ENCODE data around the gene ZNF385D. TPM values are rescaled to one million over a fixed set of nuclear protein-coding genes. Genes with fewer than 3 reads are reported as not detected.

Gene ZNF385D
- total RNA-seq, 1 experiment from 2014 or later = 5.9 TPM

DNA sequence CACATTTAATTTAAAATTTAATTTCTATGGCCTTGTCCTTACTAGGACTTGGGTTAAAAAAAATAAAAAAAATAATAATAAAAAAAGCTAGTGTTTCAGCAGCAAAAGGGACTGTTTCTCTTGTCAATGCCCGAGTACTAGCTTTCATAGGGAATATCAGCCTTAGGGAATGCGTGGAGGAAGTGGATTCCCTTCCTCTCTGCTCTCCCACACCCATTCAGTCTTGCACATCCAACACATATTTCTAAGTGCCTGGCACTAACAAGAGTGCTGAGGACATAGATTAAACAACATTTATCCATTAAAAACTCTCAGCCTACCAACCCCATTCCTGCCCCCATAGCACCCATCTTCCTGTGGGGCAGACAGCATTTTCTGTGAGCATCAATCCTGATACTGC lies 6.2 kb downstream of the ZNF385D start:
- H3K9me2 ChIP-seq (replicated peaks; ENCODE audit: low read length) = no peaks in the 10 kb centered on the region
- CTCF ChIA-PET = no interaction called here
- no peaks in the 10 kb centered on the region for H3K36me3 ChIP-seq (ENCODE audit: low read depth, low read length)
- no peak overlapping the region for H3K9ac ChIP-seq (ENCODE audit: low read length)
- peaks cover 61% of the 10 kb centered on the region for H3K79me2 ChIP-seq (ENCODE audit: low read length)
- no peaks in the 10 kb centered on the region for H3K27me3 ChIP-seq (ENCODE audit: low read length)
- no peak overlapping the region for H3K27ac ChIP-seq (ENCODE audit: low read length)
- TF ChIP-seq, protein P1, sequence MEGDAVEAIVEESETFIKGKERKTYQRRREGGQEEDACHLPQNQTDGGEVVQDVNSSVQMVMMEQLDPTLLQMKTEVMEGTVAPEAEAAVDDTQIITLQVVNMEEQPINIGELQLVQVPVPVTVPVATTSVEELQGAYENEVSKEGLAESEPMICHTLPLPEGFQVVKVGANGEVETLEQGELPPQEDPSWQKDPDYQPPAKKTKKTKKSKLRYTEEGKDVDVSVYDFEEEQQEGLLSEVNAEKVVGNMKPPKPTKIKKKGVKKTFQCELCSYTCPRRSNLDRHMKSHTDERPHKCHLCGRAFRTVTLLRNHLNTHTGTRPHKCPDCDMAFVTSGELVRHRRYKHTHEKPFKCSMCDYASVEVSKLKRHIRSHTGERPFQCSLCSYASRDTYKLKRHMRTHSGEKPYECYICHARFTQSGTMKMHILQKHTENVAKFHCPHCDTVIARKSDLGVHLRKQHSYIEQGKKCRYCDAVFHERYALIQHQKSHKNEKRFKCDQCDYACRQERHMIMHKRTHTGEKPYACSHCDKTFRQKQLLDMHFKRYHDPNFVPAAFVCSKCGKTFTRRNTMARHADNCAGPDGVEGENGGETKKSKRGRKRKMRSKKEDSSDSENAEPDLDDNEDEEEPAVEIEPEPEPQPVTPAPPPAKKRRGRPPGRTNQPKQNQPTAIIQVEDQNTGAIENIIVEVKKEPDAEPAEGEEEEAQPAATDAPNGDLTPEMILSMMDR (conservative IDR thresholded peaks at IDR 0.05; ENCODE audit: low read depth, low read length) = no peak
- TF ChIP-seq EZH2phosphoT487 (IDR thresholded peaks at IDR 0.05; ENCODE audit: borderline replicate concordance, low read length) (no peak), EZH2 (IDR thresholded peaks at IDR 0.05; ENCODE audit: low read length, unreplicated experiment) (no peak)
- no TSS peak for BruUV-seq (replicated peaks)
- POLR2A ChIA-PET (ENCODE audit: unreplicated experiment) = no interaction called here
- no peaks in the 10 kb centered on the region for H3F3A ChIP-seq (ENCODE audit: low read length, unreplicated experiment)
- H3K4me1 ChIP-seq (ENCODE audit: insufficient read depth, low read length) = peaks cover 28% of the 10 kb centered on the region
- ATAC-seq (no peak), DNase-seq (no peak)
- 0 out of 2 replicates have a peak, but pooled peaks cover 8% of the 10 kb centered on the region for H4K20me1 ChIP-seq (ENCODE audit: low read length)
- H3K4me2 ChIP-seq (ENCODE audit: low read length) = no peak overlapping the region
- intact Hi-C loops (cut with micrococcal nuclease) = no loop called here
- H3K9me3 ChIP-seq (ENCODE audit: low read length) = no peaks in the 10 kb centered on the region
- H2AFZ ChIP-seq (ENCODE audit: low read length) = no peak overlapping the region
- H3K4me3 ChIP-seq (ENCODE audit: low read length) = no peak overlapping the region

DNA sequence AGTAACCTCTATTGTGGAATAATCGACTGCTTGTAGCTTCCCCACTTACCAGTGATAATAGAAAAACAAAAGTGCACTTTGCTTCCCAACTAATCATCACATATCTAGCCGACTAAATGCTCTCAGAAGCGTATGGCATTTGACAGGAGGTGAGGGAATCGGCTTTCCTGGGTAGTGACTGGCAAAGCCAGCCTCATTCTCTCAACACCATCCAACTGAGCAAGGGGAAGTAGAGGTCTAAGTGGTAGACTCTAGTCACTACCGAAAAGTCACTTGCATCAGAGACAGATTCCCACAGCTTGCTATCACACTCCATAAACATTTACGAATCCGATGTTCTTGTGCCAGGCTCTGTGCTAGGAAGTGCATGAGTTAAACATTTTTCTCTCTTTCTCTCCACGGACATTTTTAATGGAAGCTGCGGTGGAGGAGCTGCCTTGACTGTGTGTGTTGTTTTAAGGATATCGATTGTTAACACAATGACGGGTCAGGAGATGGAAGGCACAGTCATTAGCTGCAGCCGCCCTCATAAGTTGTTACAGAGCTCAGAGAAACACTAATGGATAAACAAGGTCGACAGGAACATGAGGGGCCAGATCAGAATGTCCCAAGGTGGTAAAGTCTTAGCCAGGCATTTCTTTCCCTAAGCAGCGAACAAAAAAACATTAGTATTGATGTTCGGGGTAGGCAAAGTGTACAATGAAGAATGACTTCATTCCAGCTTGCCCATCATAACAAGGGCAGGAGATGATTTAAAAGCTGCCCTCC lies 11.9 kb downstream of the ZNF385D start:
- Histone ChIP-seq H3K9me2 (replicated peaks; ENCODE audit: low read length) (no peaks in the 10 kb centered on the region), H3K9me3 (ENCODE audit: low read length) (no peaks in the 10 kb centered on the region), H3K9ac (ENCODE audit: low read length) (no peak overlapping the region), H3F3A (ENCODE audit: low read length, unreplicated experiment) (no peaks in the 10 kb centered on the region), H3K27me3 (ENCODE audit: low read length) (no peaks in the 10 kb centered on the region), H3K4me2 (ENCODE audit: low read length) (no peak overlapping the region), H3K4me1 (ENCODE audit: insufficient read depth, low read length) (no peaks in the 10 kb centered on the region), H4K20me1 (ENCODE audit: low read length) (no peaks in the 10 kb centered on the region), H2AFZ (ENCODE audit: low read length) (no peak overlapping the region), H3K79me2 (ENCODE audit: low read length) (peaks cover 9% of the 10 kb centered on the region), H3K36me3 (ENCODE audit: low read depth, low read length) (no peaks in the 10 kb centered on the region), H3K27ac (ENCODE audit: low read length) (no peak overlapping the region), H3K4me3 (ENCODE audit: low read length) (no peak overlapping the region)
- ChIA-PET POLR2A (ENCODE audit: unreplicated experiment) (interaction anchor here (0.6 kb wide), 1 partner anchor 89 kb away, joined by 5 read pairs; no protein-coding TSS in a partner anchor), CTCF (no interaction called here)
- TF ChIP-seq, protein P1 (conservative IDR thresholded peaks at IDR 0.05; ENCODE audit: low read depth, low read length) = no peak
- TF ChIP-seq EZH2 (IDR thresholded peaks at IDR 0.05; ENCODE audit: low read length, unreplicated experiment) = no peak
- TF ChIP-seq EZH2phosphoT487 (IDR thresholded peaks at IDR 0.05; ENCODE audit: borderline replicate concordance, low read length) = no peak
- no peak for ATAC-seq
- no peak for DNase-seq
- no TSS peak for BruUV-seq (replicated peaks)
- intact Hi-C loops (cut with micrococcal nuclease) = no loop called here

DNA sequence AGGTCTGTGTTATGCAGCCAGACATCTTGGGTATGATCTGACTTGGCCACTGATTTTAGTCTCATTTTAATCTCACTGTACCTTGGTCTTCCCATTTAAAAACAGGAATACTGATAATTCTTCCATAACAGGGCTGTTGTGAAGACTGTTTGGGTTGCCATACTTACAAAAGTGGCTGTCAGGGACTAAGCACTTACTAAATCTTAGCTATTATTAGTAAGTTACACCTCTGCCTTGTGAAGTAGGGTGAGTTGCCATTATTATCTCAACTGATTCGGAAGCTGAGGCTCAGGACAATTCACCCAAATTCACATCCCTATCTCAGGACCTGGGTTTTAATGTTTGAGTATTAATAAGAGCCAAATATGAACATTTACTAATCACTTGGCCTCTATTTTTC lies 12.7 kb downstream of the ZNF385D start:
- H3F3A ChIP-seq (ENCODE audit: low read length, unreplicated experiment) = no peaks in the 10 kb centered on the region
- no peaks in the 10 kb centered on the region for H3K4me1 ChIP-seq (ENCODE audit: insufficient read depth, low read length)
- no peak overlapping the region for H3K27ac ChIP-seq (ENCODE audit: low read length)
- POLR2A ChIA-PET (ENCODE audit: unreplicated experiment) = no interaction called here
- DNase-seq (no peak), ATAC-seq (no peak)
- intact Hi-C loops (cut with micrococcal nuclease) = no loop called here
- H2AFZ ChIP-seq (ENCODE audit: low read length) = no peak overlapping the region
- H3K79me2 ChIP-seq (ENCODE audit: low read length) = peaks cover under 1% of the 10 kb centered on the region; the same call in 1 of the 2 replicates
- TF ChIP-seq, protein P1 (conservative IDR thresholded peaks at IDR 0.05; ENCODE audit: low read depth, low read length) = no peak
- no peak for TF ChIP-seq EZH2 (IDR thresholded peaks at IDR 0.05; ENCODE audit: low read length, unreplicated experiment)
- TF ChIP-seq EZH2phosphoT487 (IDR thresholded peaks at IDR 0.05; ENCODE audit: borderline replicate concordance, low read length) = no peak
- no peak overlapping the region for H3K4me2 ChIP-seq (ENCODE audit: low read length)
- no peaks in the 10 kb centered on the region for H3K9me3 ChIP-seq (ENCODE audit: low read length)
- no TSS peak for BruUV-seq (replicated peaks)
- H3K36me3 ChIP-seq (ENCODE audit: low read depth, low read length) = no peaks in the 10 kb centered on the region
- no peak overlapping the region for H3K4me3 ChIP-seq (ENCODE audit: low read length)
- no peaks in the 10 kb centered on the region for H4K20me1 ChIP-seq (ENCODE audit: low read length)
- H3K9me2 ChIP-seq (replicated peaks; ENCODE audit: low read length) = no peaks in the 10 kb centered on the region
- no peaks in the 10 kb centered on the region for H3K27me3 ChIP-seq (ENCODE audit: low read length)
- CTCF ChIA-PET = no interaction called here
- no peak overlapping the region for H3K9ac ChIP-seq (ENCODE audit: low read length)

All from PC-3 (cell line).